Fibroblast of pulmonary artery (primary cell): ENCODE data around the gene SLC25A1.

Source experiments
- DNase-seq: peaks from one replicate; pipeline ENCODE4 v3.0.0-alpha.2; 2010; ENCODE audit warnings: low read depth
- H3K4me3 ChIP-seq: replicated peaks from 2 replicates; pipeline ENCODE4 v1.5.1; 2011; ENCODE audit warnings: low read depth, mild to moderate bottlenecking, control low read depth, low read length, moderate library complexity
- CTCF ChIP-seq: IDR thresholded peaks from 2 replicates; pipeline ENCODE4 v1.5.1; 2011; ENCODE audit warnings: mild to moderate bottlenecking, control low read depth, low read length, inconsistent platforms; ENCODE audit errors: missing control alignments

The SLC25A1 gene

GRCh38 chr22:19214078-19214473 is 35.5 kb upstream of the SLC25A1 start:
- peak; percentile 37 for DNase-seq
- no peak for TF ChIP-seq CTCF
- H3K4me3 ChIP-seq, result no peak overlapping the region

- TF ChIP-seq CTCF, result no peak
- DNase-seq, result no peak
- H3K4me3 ChIP-seq, result no peak overlapping the region
Measured at GRCh38 chr22:19213442-19214077, 35.0 kb upstream of the SLC25A1 start.

- TF ChIP-seq CTCF, result no peak
- DNase-seq, result no peak
- H3K4me3 ChIP-seq, result no peak overlapping the region
Measured at GRCh38 chr22:19213001-19213400, 34.5 kb upstream of the SLC25A1 start.

- no peak overlapping the region for H3K4me3 ChIP-seq
- TF ChIP-seq CTCF, result no peak
- DNase-seq, result no peak
Measured at GRCh38 chr22:19212302-19212870, 33.9 kb upstream of the SLC25A1 start.

GRCh38 chr22:19210188-19210587 is 31.7 kb upstream of the SLC25A1 start:
- DNase-seq, result no peak
- no peak for TF ChIP-seq CTCF
- H3K4me3 ChIP-seq, result no peak overlapping the region

GRCh38 chr22:19208287-19208847 is 29.8 kb upstream of the SLC25A1 start:
- no peak overlapping the region for H3K4me3 ChIP-seq
- no peak for TF ChIP-seq CTCF
- DNase-seq, result no peak

- no peak overlapping the region for H3K4me3 ChIP-seq
- no peak for TF ChIP-seq CTCF
- DNase-seq, result no peak
Measured at GRCh38 chr22:19207884-19208283, 29.3 kb upstream of the SLC25A1 start.
